HepG2 (cell line): ENCODE measurements around the gene TSPYL1. TPM values are rescaled to one million over a fixed set of nuclear protein-coding genes. Genes with fewer than 3 reads are reported as not detected.
A peak's percentile ranks its signal among the peaks of the same experiment; 100 is the strongest.

Source experiments
- ARNTL ChIP-seq: sonication (generic); formaldehyde crosslinking; IDR thresholded peaks from 2 replicates; pipeline ENCODE4 v1.4.0; 2020; ENCODE audit warnings: mild to moderate bottlenecking, missing genetic modification reagents
- CHCHD3 ChIP-seq: sonication (generic); formaldehyde crosslinking; IDR thresholded peaks from 2 replicates; pipeline ENCODE4 v1.8.0; 2022; ENCODE audit warnings: mild to moderate bottlenecking, missing genetic modification reagents, moderate library complexity
- CSRNP2 ChIP-seq: sonication (generic); formaldehyde crosslinking; conservative IDR thresholded peaks from 2 replicates; pipeline ENCODE4 v1.8.0; 2022; ENCODE audit warnings: low read depth, missing genetic modification reagents
- E2F5 ChIP-seq: sonication (generic); formaldehyde crosslinking; conservative IDR thresholded peaks from 2 replicates; pipeline ENCODE4 v1.4.0; 2020; ENCODE audit warnings: missing genetic modification reagents
- HMGXB4 ChIP-seq, 2 experiments: sonication (generic) in 1 of 2; formaldehyde crosslinking in 1 of 2; IDR thresholded peaks; 2 replicates each; pipeline versions ENCODE4 v1.4.0 to v1.6.1; 2018 to 2020; ENCODE audit warnings: missing genetic modification reagents in 2 of 2, borderline replicate concordance in 1 of 2, low read depth in 1 of 2, mild to moderate bottlenecking in 1 of 2, missing biosample characterization in 1 of 2
- HNRNPLL ChIP-seq: fragments of 200-400 bp; formaldehyde crosslinking; IDR thresholded peaks from 2 replicates; pipeline ENCODE4 v1.6.1; 2017; ENCODE audit warnings: mild to moderate bottlenecking, low read depth, low read length; ENCODE audit not compliant: poor library complexity, severe bottlenecking
- NFRKB ChIP-seq: fragments of 450-650 bp; IDR thresholded peaks from 2 replicates; pipeline ENCODE4 v1.6.1; 2017
- NFYB ChIP-seq: sonication (generic); formaldehyde crosslinking; IDR thresholded peaks from 2 replicates; pipeline ENCODE4 v1.4.0; 2020; ENCODE audit warnings: missing genetic modification reagents
- RBFOX2 ChIP-seq: fragments of 200-400 bp; formaldehyde crosslinking; IDR thresholded peaks from 2 replicates; pipeline ENCODE4 v1.6.1; 2017; ENCODE audit warnings: low read depth, mild to moderate bottlenecking, low read length
- SMYD3 ChIP-seq: sonication (generic); formaldehyde crosslinking; IDR thresholded peaks from 2 replicates; pipeline ENCODE4 v1.8.1; 2023; ENCODE audit warnings: mild to moderate bottlenecking, missing genetic modification reagents
- ZBTB2 ChIP-seq: sonication (generic); formaldehyde crosslinking; IDR thresholded peaks from 2 replicates; pipeline ENCODE4 v1.8.0; 2022; ENCODE audit warnings: low read depth, missing genetic modification reagents
- ZNF230 ChIP-seq: sonication (generic); formaldehyde crosslinking; IDR thresholded peaks from 2 replicates; pipeline ENCODE4 v1.4.0; 2020; ENCODE audit warnings: mild to moderate bottlenecking, missing genetic modification reagents
- ZNF263 ChIP-seq: sonication (generic); formaldehyde crosslinking; IDR thresholded peaks from 2 replicates; pipeline ENCODE4 v1.4.0; 2020; ENCODE audit warnings: missing genetic modification reagents
- ZNF282 ChIP-seq: fragments of 450-650 bp; IDR thresholded peaks from 2 replicates; pipeline ENCODE4 v1.6.1; 2018; ENCODE audit not compliant: partially characterized antibody
- ZNF292 ChIP-seq: sonication (generic); formaldehyde crosslinking; IDR thresholded peaks from 2 replicates; pipeline ENCODE4 v1.8.1; 2022; ENCODE audit warnings: mild to moderate bottlenecking, low read depth, missing genetic modification reagents, borderline replicate concordance
- ZNF33A ChIP-seq: sonication (generic); formaldehyde crosslinking; IDR thresholded peaks from 2 replicates; pipeline ENCODE4 v1.5.1; 2020; ENCODE audit warnings: missing genetic modification reagents, mild to moderate bottlenecking, moderate library complexity, borderline replicate concordance
- ZNF383 ChIP-seq: sonication (generic); formaldehyde crosslinking; IDR thresholded peaks from 2 replicates; pipeline ENCODE4 v1.4.0; 2020; ENCODE audit warnings: missing genetic modification reagents, mild to moderate bottlenecking, borderline replicate concordance
- ZNF607 ChIP-seq: sonication (generic); formaldehyde crosslinking; IDR thresholded peaks from 2 replicates; pipeline ENCODE4 v1.5.1; 2020; ENCODE audit warnings: missing genetic modification reagents, mild to moderate bottlenecking, borderline replicate concordance
- ZSCAN12 ChIP-seq: sonication (generic); formaldehyde crosslinking; IDR thresholded peaks from 2 replicates; pipeline ENCODE4 v1.9.0; 2021; ENCODE audit warnings: mild to moderate bottlenecking, missing genetic modification reagents
- ZXDC ChIP-seq: sonication (generic); formaldehyde crosslinking; IDR thresholded peaks from 2 replicates; pipeline ENCODE4 v1.5.0; 2020; ENCODE audit warnings: mild to moderate bottlenecking, missing genetic modification reagents
- polyA plus RNA-seq, 8 experiments: library from polyadenylated mRNA; depleted of rRNA in 3 of 8; stranded (reverse) in 7 of 8; unstranded in 1 of 8; fragments of >200 nt; fragmentation: Illumina TruSeq in 4 of 8; extraction: Trizol in 4 of 8; gene quantifications; 2 replicates each; pipeline versions ENCODE4 v1.2.1 to v1.2.3, GENCODE V29; 2011 to 2016; ENCODE audit warnings: low read depth in 4 of 8, missing spikeins in 1 of 8, mixed read lengths in 1 of 8; ENCODE audit not compliant: insufficient read depth in 1 of 8
- total RNA-seq, 5 experiments: library from RNA; depleted of rRNA; stranded (reverse); fragments of >200 nt; fragmentation: Illumina TruSeq; extraction: Trizol; gene quantifications; 2 replicates each; pipeline ENCODE4 v1.2.3, GENCODE V29; 2016; ENCODE audit warnings: low read depth in 1 of 5

The TSPYL1 gene
- total and polyA plus RNA-seq, 2 of the 13 experiments (the other 11 are each of a cell fraction or from before 2014, with no cell fraction given) = 28.3 to 93.0 TPM

GRCh38 chr6:116279232-116280160 is at the start of gene TSPYL1 (continued):
- TF ChIP-seq E2F5 (no peak), ZNF230 (CRISPR knock-in tag) (peak; percentile 90), RBFOX2 (peak; percentile 88), NFRKB (no peak), ZNF292 (CRISPR knock-in tag) (peak; percentile 75), HMGXB4 (CRISPR knock-in tag; IDR thresholded peaks at IDR 0.05; ENCODE audit: borderline replicate concordance in 1 of 2, low read depth in 1 of 2) (peak; percentile 41 to 97; a peak in 3 of 4 replicates), ZXDC (CRISPR knock-in tag) (peak; percentile 24; the same call in 1 of the 2 replicates), SMYD3 (CRISPR knock-in tag) (peak; percentile 83; the same call in 1 of the 2 replicates), ZSCAN12 (CRISPR knock-in tag) (no peak), CHCHD3 (CRISPR knock-in tag) (peak; percentile 65; the same call in 1 of the 2 replicates), HNRNPLL (peak; percentile 74), ZNF607 (CRISPR knock-in tag) (no peak; the same call in 1 of the 2 replicates), ZBTB2 (no peak), CSRNP2 (no peak), ZNF383 (CRISPR knock-in tag) (no peak; the same call in 1 of the 2 replicates), ARNTL (peak; percentile 66), ZNF282 (no peak), ZNF263 (CRISPR knock-in tag) (no peak), NFYB (CRISPR knock-in tag) (peak; percentile 96), ZNF33A (CRISPR knock-in tag) (peak; percentile 72; the same call in 1 of the 2 replicates)
